ENCODE data around the gene SBK3. TPM values are rescaled to one million over a fixed set of nuclear protein-coding genes. Genes with fewer than 3 reads are reported as not detected.

The SBK3 gene
- total RNA-seq, 1 donor from 2014 or later, result not detected

DNA sequence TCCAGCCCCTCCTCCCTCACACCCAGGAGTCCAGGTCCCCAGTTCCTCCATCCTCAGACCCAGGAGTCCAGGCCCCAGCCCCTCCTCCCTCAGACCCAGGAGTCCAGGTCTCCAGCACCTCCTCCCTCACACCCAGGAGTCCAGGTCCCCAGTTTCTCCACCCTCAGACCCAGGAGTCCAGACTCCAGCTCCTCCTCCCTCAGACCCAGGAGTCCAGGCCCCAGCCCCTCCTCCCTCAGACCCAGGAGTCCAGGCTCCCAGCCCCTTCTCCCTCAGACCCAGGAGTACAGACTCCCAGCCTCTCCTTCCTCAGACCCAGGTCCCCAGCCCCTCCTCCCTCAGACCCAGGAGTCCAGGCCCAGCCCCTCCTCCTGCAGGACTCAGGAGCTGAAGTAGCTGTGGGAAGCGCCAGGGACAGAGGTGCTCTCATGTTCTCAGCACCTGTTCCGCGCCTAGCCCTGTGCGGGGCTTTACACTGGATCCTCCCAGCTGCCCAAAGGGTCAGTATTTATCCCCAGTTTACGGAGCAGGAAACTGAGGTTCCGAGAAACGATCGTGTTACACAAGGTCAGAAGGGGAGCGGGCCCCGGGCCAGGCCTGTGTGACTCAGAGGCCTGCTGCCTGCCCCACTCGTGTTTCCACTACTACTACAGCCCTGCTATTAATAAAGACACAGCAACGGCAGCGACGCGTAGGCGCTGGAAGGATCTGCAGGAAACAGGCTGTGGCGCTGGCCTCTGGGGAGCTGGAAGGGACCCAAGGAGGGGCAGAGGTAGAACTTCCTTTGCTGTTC lies 1.7 kb upstream of the SBK3 start:
- Mint-ChIP-seq H3K27ac (ENCODE audit: unreplicated experiment) (peak overlapping the region; percentile 89), H3K9me3 (ENCODE audit: low read depth) (peaks cover 2% of the 10 kb centered on the region), H3K36me3 (ENCODE audit: low read depth) (no peaks in the 10 kb centered on the region), H3K27me3 (ENCODE audit: low read depth) (no peaks in the 10 kb centered on the region), H3K4me3 (ENCODE audit: unreplicated experiment) (peak overlapping the region; percentile 36), H3K4me1 (ENCODE audit: low read depth) (peaks cover 42% of the 10 kb centered on the region)
- DNase-seq (ENCODE audit: low spot score), result no peak
- TF ChIP-seq, protein P1, sequence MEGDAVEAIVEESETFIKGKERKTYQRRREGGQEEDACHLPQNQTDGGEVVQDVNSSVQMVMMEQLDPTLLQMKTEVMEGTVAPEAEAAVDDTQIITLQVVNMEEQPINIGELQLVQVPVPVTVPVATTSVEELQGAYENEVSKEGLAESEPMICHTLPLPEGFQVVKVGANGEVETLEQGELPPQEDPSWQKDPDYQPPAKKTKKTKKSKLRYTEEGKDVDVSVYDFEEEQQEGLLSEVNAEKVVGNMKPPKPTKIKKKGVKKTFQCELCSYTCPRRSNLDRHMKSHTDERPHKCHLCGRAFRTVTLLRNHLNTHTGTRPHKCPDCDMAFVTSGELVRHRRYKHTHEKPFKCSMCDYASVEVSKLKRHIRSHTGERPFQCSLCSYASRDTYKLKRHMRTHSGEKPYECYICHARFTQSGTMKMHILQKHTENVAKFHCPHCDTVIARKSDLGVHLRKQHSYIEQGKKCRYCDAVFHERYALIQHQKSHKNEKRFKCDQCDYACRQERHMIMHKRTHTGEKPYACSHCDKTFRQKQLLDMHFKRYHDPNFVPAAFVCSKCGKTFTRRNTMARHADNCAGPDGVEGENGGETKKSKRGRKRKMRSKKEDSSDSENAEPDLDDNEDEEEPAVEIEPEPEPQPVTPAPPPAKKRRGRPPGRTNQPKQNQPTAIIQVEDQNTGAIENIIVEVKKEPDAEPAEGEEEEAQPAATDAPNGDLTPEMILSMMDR (IDR thresholded peaks at IDR 0.05), result no peak

DNA sequence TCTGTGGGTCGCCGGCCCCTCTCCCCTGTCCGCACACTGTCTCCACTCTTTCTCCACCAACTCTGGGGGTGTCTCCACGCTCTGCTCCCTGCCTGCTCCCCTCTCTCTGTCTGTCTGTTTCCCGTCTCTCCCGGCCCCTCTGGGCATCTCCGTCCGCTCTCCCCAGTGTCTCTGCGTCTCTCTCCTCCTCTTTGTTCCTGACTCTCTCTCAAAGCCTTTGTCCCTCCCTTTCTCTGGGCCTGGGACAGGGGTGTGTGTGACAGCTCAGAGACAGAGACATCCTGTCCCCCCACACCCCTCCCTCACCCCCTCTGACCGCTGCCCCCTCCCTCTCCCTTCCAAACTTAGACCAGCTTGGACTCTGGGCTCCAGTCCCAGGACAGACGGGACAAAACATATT lies 668 bp upstream of the SBK3 start:
- Mint-ChIP-seq H3K36me3 (ENCODE audit: low read depth) (no peaks in the 10 kb centered on the region), H3K4me1 (ENCODE audit: low read depth) (peaks cover 38% of the 10 kb centered on the region), H3K9me3 (ENCODE audit: low read depth) (peaks cover 6% of the 10 kb centered on the region), H3K4me3 (ENCODE audit: unreplicated experiment) (no peak overlapping the region), H3K27ac (ENCODE audit: unreplicated experiment) (no peak overlapping the region), H3K27me3 (ENCODE audit: low read depth) (no peaks in the 10 kb centered on the region)
- TF ChIP-seq, protein P1 (IDR thresholded peaks at IDR 0.05), result no peak
- DNase-seq (ENCODE audit: low spot score), result no peak

DNA sequence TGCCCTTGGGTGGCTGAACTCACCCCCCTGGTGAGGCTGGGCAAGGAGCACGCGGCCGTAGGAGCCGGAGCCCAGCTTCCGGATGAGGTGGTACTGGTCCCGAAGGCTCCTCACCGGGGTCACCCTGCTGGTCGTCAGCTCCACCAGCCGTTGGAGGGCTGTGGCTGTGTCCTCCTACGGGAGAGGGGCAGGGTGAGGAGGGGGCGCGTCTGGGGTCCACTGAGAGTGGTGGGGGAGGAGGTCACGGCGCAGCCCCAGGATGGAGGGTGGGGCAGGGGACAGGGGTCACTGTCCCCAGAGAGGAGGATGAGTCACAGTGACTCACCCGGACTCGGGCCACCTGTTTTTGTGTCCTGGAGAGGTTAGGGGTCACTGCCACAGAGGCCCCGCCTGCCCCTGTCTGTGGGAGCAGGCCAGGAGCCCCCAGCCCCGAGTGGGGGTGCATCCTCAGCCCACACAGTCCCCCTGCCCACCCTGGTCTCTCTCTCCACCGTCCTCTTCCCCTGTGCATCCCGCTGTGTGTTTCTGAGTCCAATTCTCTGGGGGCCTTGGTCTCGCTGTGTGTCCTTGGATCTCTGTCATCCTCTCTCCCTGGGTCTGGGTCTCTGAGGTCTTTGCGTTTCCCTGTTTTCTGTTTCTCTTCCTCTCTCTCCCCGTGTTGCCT lies 435 bp downstream of the SBK3 start:
- Mint-ChIP-seq H3K36me3 (ENCODE audit: low read depth) (no peaks in the 10 kb centered on the region), H3K4me3 (ENCODE audit: unreplicated experiment) (no peak overlapping the region), H3K27me3 (ENCODE audit: low read depth) (no peaks in the 10 kb centered on the region), H3K4me1 (ENCODE audit: low read depth) (peaks cover 33% of the 10 kb centered on the region), H3K27ac (ENCODE audit: unreplicated experiment) (no peak overlapping the region), H3K9me3 (ENCODE audit: low read depth) (peaks cover 6% of the 10 kb centered on the region)
- DNase-seq (ENCODE audit: low spot score), result no peak
- TF ChIP-seq, protein P1 (IDR thresholded peaks at IDR 0.05), result no peak

DNA sequence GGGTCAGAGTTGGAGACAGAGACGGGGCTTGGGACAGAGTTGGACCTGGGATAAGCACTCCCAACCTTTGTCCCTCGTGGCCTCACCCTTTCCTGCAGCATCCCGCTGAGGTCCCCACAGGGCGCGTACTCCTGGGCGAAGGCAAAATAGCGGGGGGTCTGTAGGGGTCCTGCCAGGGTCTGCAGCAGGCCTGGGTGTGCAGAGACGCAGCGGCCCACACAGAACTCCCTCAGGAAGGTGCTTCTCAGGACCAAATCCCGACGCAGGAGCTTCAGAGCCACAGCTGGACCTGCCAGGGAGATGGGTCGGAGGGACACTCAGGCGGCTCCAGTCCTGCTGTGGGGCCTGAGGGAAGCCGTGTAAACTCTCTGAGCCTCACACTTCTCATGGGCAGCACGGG lies 1.3 kb downstream of the SBK3 start:
- DNase-seq (ENCODE audit: low spot score), result no peak
- no peaks in the 10 kb centered on the region for H3K36me3 Mint-ChIP-seq (ENCODE audit: low read depth)
- H3K27ac Mint-ChIP-seq (ENCODE audit: unreplicated experiment), result no peak overlapping the region
- H3K27me3 Mint-ChIP-seq (ENCODE audit: low read depth), result no peaks in the 10 kb centered on the region
- TF ChIP-seq, protein P1 (IDR thresholded peaks at IDR 0.05), result no peak
- H3K4me3 Mint-ChIP-seq (ENCODE audit: unreplicated experiment), result no peak overlapping the region
- peaks cover 24% of the 10 kb centered on the region for H3K4me1 Mint-ChIP-seq (ENCODE audit: low read depth)
- H3K9me3 Mint-ChIP-seq (ENCODE audit: low read depth), result peaks cover 6% of the 10 kb centered on the region

DNA sequence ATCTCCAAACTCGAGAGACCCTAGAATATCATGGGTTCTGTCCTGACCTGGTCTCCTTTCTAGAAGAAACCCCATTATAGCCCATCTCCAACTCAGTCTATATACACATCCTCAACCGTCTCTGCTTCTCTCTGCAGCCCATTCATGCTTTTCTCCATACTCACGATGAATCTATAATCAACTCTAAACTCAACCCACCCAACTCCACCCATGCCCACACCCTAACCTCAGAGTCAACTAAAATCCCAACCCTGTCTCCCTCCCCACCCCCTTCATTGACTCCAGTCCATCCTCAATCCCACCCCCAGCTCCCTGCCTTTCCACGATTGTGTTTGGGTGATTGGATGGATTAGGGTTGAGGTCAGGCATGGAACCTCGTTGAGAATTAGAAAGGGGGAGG lies 1.8 kb downstream of the SBK3 start:
- no peak overlapping the region for H3K4me3 Mint-ChIP-seq (ENCODE audit: unreplicated experiment)
- H3K9me3 Mint-ChIP-seq (ENCODE audit: low read depth), result peaks cover 6% of the 10 kb centered on the region
- no peaks in the 10 kb centered on the region for H3K36me3 Mint-ChIP-seq (ENCODE audit: low read depth)
- H3K27me3 Mint-ChIP-seq (ENCODE audit: low read depth), result no peaks in the 10 kb centered on the region
- H3K27ac Mint-ChIP-seq (ENCODE audit: unreplicated experiment), result no peak overlapping the region
- TF ChIP-seq, protein P1 (IDR thresholded peaks at IDR 0.05), result no peak
- no peak for DNase-seq (ENCODE audit: low spot score)
- H3K4me1 Mint-ChIP-seq (ENCODE audit: low read depth), result peaks cover 23% of the 10 kb centered on the region

Measured in chondrocyte (in vitro differentiated cells).